Caco-2 (cell line): Measurements from ENCODE around the gene KIAA1586. TPM values are rescaled to one million over a fixed set of nuclear protein-coding genes. Genes with fewer than 3 reads are reported as not detected.

Experiments
- BruUV-seq: library from RNA; stranded (reverse); fragments of 400-500 nt; replicated peaks from 2 replicates; lab custom pipeline; 2021; lab: Mats Ljungman, UMichigan
- CTCF ChIA-PET: fragments of 300-600 bp; sonication (Branson Sonifier 250); formaldehyde crosslinking; loops from one replicate; lab custom pipeline; 2022; ENCODE audit warnings: antibody characterized with exemption; lab: Charles Lee
- POLR2A ChIA-PET: fragments of 300-600 bp; sonication (Branson Sonifier 250); formaldehyde crosslinking; loops from one replicate; lab custom pipeline; 2022; ENCODE audit warnings: antibody characterized with exemption; lab: Charles Lee
- DNase-seq, 2 experiments: peaks; one replicate each; pipeline versions ENCODE4 v3.0.0 to v3.0.0-alpha.2; 2020 to 2022
- H3K27me3 ChIP-seq: replicated peaks from 2 replicates; pipeline ENCODE4 v1.6.0; 2011; ENCODE audit warnings: low read length; ENCODE audit not compliant: control insufficient read depth, insufficient read depth
- H3K36me3 ChIP-seq: 2 replicates; pipeline ENCODE4 v1.5.1; 2011; ENCODE audit warnings: low read length; ENCODE audit not compliant: control insufficient read depth, insufficient read depth
- H3K4me1 ChIP-seq: fragments of 250-450 bp; sonication (Bioruptor Pico); 2 replicates; pipeline ENCODE4 v1.5.1; 2020; ENCODE audit warnings: mild to moderate bottlenecking
- H3K4me3 ChIP-seq: 2 replicates; pipeline ENCODE4 v1.5.1; 2011; ENCODE audit warnings: low read depth, mild to moderate bottlenecking, control low read depth, low read length
- H3K9me3 ChIP-seq: fragments of 250-450 bp; sonication (Bioruptor Pico); 2 replicates; pipeline ENCODE4 v1.5.1; 2020; ENCODE audit warnings: mild to moderate bottlenecking, moderate library complexity
- H3K27ac Mint-ChIP-seq: one replicate; pipeline ENCODE4 v1.8.0; 2022; ENCODE audit warnings: mixed read lengths; ENCODE audit not compliant: unreplicated experiment
- H3K27me3 Mint-ChIP-seq: one replicate; pipeline ENCODE4 v1.8.0; 2022; ENCODE audit warnings: mixed read lengths; ENCODE audit not compliant: insufficient read depth, unreplicated experiment
- H3K36me3 Mint-ChIP-seq: one replicate; pipeline ENCODE4 v1.8.0; 2022; ENCODE audit warnings: mild to moderate bottlenecking, mixed read lengths; ENCODE audit not compliant: insufficient read depth, unreplicated experiment
- H3K4me1 Mint-ChIP-seq: one replicate; pipeline ENCODE4 v1.8.0; 2022; ENCODE audit warnings: low read depth, mixed read lengths; ENCODE audit not compliant: unreplicated experiment
- H3K4me3 Mint-ChIP-seq: one replicate; pipeline ENCODE4 v1.8.0; 2022; ENCODE audit warnings: mild to moderate bottlenecking, moderate library complexity, mixed read lengths; ENCODE audit not compliant: unreplicated experiment
- H3K9me3 Mint-ChIP-seq: one replicate; pipeline ENCODE4 v1.8.0; 2022; ENCODE audit warnings: mixed read lengths; ENCODE audit not compliant: unreplicated experiment
- intact Hi-C: fragments of 100-400 bp; cut with micrococcal nuclease; formaldehyde crosslinking; loops from one replicate; pipeline ENCODE4 v1.10.0; 2022; ENCODE audit not compliant: unreplicated experiment
- total RNA-seq: library from RNA; stranded (reverse); gene quantifications from 2 replicates; pipeline ENCODE4 v1.2.3, GENCODE V29; 2022
- TF ChIP-seq, protein P1 (sequence below), 2 experiments: fragments of 200-600 bp in 1 of 2; IDR thresholded peaks; 1 replicate in 1 of 2; 2 replicates in 1 of 2; pipeline versions ENCODE4 v1.5.1 to v1.8.0; 2011 to 2022; ENCODE audit warnings: antibody characterized with exemption in 1 of 2, control low read depth in 1 of 2, inconsistent platforms in 1 of 2, low read depth in 1 of 2, low read length in 1 of 2, mild to moderate bottlenecking in 1 of 2, moderate library complexity in 1 of 2; ENCODE audit not compliant: insufficient read depth in 1 of 2, severe bottlenecking in 1 of 2, unreplicated experiment in 1 of 2

Gene KIAA1586
- total RNA-seq, 1 experiment from 2014 or later, result 12.9 TPM

DNA sequence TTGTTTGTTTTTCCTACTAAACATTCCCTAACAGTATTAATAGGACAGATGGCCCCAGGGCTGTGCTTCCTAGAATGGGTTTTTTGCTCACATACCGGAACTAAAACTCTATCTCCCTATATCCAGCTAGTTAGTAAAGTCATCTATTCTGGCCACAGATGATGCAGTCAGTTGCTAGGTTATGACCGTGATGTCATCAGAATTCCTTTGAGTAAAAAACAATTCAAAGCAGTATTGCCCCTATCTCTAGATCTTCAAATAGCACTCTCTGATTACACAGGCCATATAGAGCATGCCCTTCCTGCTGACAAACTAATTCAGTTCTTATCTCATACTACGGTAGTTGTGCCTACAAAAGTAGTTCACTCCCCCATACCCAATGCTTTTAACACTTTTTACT is 25.6 kb downstream of the KIAA1586 start:
- Mint-ChIP-seq H3K9me3 (no peaks in the 10 kb centered on the region), H3K36me3 (peaks cover 5% of the 10 kb centered on the region), H3K27ac (no peak overlapping the region), H3K27me3 (no peaks in the 10 kb centered on the region), H3K4me1 (no peaks in the 10 kb centered on the region), H3K4me3 (no peak overlapping the region)
- TF ChIP-seq, protein P1, sequence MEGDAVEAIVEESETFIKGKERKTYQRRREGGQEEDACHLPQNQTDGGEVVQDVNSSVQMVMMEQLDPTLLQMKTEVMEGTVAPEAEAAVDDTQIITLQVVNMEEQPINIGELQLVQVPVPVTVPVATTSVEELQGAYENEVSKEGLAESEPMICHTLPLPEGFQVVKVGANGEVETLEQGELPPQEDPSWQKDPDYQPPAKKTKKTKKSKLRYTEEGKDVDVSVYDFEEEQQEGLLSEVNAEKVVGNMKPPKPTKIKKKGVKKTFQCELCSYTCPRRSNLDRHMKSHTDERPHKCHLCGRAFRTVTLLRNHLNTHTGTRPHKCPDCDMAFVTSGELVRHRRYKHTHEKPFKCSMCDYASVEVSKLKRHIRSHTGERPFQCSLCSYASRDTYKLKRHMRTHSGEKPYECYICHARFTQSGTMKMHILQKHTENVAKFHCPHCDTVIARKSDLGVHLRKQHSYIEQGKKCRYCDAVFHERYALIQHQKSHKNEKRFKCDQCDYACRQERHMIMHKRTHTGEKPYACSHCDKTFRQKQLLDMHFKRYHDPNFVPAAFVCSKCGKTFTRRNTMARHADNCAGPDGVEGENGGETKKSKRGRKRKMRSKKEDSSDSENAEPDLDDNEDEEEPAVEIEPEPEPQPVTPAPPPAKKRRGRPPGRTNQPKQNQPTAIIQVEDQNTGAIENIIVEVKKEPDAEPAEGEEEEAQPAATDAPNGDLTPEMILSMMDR (IDR thresholded peaks at IDR 0.05; ENCODE audit: insufficient read depth in 1 of 2, low read depth in 1 of 2, low read length in 1 of 2, severe bottlenecking in 1 of 2, unreplicated experiment in 1 of 2), result no peak
- Histone ChIP-seq H3K9me3 (no peaks in the 10 kb centered on the region), H3K4me3 (no peak overlapping the region), H3K36me3 (no peaks in the 10 kb centered on the region), H3K4me1 (peaks cover 11% of the 10 kb centered on the region; the same call in 1 of the 2 replicates), H3K27me3 (no peaks in the 10 kb centered on the region)
- peak in 1 of 2 experiments; percentile 13 for DNase-seq
- ChIA-PET POLR2A (no interaction called here), CTCF (no interaction called here)
- intact Hi-C loops, result no loop called here
- BruUV-seq, result no TSS peak

DNA sequence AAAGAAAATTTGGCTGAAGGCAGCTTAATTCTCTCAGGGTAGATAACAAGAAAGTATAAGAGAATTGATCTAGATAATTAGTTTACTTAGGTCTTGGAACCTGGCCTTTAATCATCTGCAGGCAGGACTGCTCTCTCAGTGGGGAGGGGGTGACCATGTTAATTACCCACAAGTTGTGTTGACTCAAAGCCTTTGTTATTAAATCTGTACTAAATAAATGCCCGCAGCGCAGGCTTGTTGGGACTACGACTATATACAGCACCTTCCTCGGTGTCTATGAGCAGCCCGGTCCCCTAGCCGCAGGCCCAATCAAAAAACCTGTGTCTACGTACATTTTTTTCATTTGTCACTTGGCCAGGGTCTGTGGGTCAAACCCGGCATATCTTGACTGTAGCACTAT is 27.9 kb downstream of the KIAA1586 start:
- Histone ChIP-seq H3K4me1 (peaks cover 16% of the 10 kb centered on the region), H3K9me3 (peaks cover 6% of the 10 kb centered on the region; the same call in 1 of the 2 replicates), H3K36me3 (no peaks in the 10 kb centered on the region), H3K4me3 (no peak overlapping the region), H3K27me3 (no peaks in the 10 kb centered on the region)
- Mint-ChIP-seq H3K9me3 (no peaks in the 10 kb centered on the region), H3K27ac (no peak overlapping the region), H3K4me3 (no peak overlapping the region), H3K36me3 (no peaks in the 10 kb centered on the region), H3K4me1 (peaks cover 7% of the 10 kb centered on the region), H3K27me3 (no peaks in the 10 kb centered on the region)
- POLR2A ChIA-PET, result no interaction called here
- TF ChIP-seq, protein P1 (IDR thresholded peaks at IDR 0.05; ENCODE audit: insufficient read depth in 1 of 2, low read depth in 1 of 2, low read length in 1 of 2, severe bottlenecking in 1 of 2, unreplicated experiment in 1 of 2), result no peak
- CTCF ChIA-PET, result no interaction called here
- no peak for DNase-seq
- no TSS peak for BruUV-seq
- intact Hi-C loops, result no loop called here

DNA sequence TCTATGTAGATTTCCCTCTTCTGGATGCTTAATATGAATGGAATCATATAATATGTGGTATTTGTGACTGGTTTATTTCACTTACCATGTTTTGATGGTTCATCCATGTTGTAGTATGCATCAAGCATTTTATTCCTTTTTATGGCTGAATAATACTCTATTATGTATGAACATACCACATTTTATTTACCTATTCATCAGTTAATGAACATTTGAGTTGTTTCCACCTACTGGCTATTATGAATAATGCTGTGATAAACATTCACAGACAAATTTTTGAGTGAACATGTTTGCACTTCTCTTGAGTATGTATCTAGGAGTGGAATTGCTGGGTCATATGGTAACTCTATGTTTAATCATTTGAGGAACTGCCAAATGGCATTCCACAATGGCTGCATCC is 28.6 kb downstream of the KIAA1586 start:
- Mint-ChIP-seq H3K27me3 (no peaks in the 10 kb centered on the region), H3K4me1 (peaks cover 7% of the 10 kb centered on the region), H3K9me3 (no peaks in the 10 kb centered on the region), H3K27ac (no peak overlapping the region), H3K4me3 (no peak overlapping the region), H3K36me3 (no peaks in the 10 kb centered on the region)
- Histone ChIP-seq H3K4me3 (no peak overlapping the region), H3K36me3 (no peaks in the 10 kb centered on the region), H3K27me3 (no peaks in the 10 kb centered on the region), H3K4me1 (peaks cover 12% of the 10 kb centered on the region), H3K9me3 (peaks cover 9% of the 10 kb centered on the region)
- intact Hi-C loops, result no loop called here
- POLR2A ChIA-PET, result no interaction called here
- TF ChIP-seq, protein P1 (IDR thresholded peaks at IDR 0.05; ENCODE audit: insufficient read depth in 1 of 2, low read depth in 1 of 2, low read length in 1 of 2, severe bottlenecking in 1 of 2, unreplicated experiment in 1 of 2), result no peak
- CTCF ChIA-PET, result no interaction called here
- BruUV-seq, result no TSS peak
- no peak for DNase-seq
